ENCODE results near the gene SPRR4. TPM values are rescaled to one million over a fixed set of nuclear protein-coding genes. Genes with fewer than 3 reads are reported as not detected.

SPRR4 gene
- total RNA-seq, 1 experiment from 2014 or later, result not detected

- no peak for TF ChIP-seq CTCF (IDR thresholded peaks at IDR 0.05)
Measured at GRCh38 chr1:152924191-152924590, 46.3 kb upstream of the SPRR4 start (continued).

- H3K4me3 Mint-ChIP-seq, result no peak overlapping the region
- DNase-seq (ENCODE audit: low spot score) (no peak), ATAC-seq (peak; percentile 34; the same call in 1 of the 2 replicates)
- TF ChIP-seq EMX1 (CRISPR knock-in tag; IDR thresholded peaks at IDR 0.05) (no peak), TEAD4 (CRISPR knock-in tag; IDR thresholded peaks at IDR 0.05) (no peak), NR1H2 (CRISPR knock-in tag; IDR thresholded peaks at IDR 0.05) (no peak), FOXP4 (CRISPR knock-in tag; IDR thresholded peaks at IDR 0.05) (no peak), SOX15 (CRISPR knock-in tag; IDR thresholded peaks at IDR 0.05) (no peak), ATF1 (CRISPR knock-in tag; IDR thresholded peaks at IDR 0.05) (no peak), USF2 (CRISPR knock-in tag; IDR thresholded peaks at IDR 0.05) (no peak), GTF2I (CRISPR knock-in tag; conservative IDR thresholded peaks at IDR 0.05) (no peak), AFF4 (CRISPR knock-in tag; IDR thresholded peaks at IDR 0.05; ENCODE audit: borderline replicate concordance) (no peak)
- TF ChIP-seq, protein P1, sequence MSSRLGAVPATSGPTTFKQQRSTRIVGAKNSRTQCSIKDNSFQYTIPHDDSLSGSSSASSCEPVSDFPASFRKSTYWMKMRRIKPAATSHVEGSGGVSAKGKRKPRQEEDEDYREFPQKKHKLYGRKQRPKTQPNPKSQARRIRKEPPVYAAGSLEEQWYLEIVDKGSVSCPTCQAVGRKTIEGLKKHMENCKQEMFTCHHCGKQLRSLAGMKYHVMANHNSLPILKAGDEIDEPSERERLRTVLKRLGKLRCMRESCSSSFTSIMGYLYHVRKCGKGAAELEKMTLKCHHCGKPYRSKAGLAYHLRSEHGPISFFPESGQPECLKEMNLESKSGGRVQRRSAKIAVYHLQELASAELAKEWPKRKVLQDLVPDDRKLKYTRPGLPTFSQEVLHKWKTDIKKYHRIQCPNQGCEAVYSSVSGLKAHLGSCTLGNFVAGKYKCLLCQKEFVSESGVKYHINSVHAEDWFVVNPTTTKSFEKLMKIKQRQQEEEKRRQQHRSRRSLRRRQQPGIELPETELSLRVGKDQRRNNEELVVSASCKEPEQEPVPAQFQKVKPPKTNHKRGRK (CRISPR knock-in tag; IDR thresholded peaks at IDR 0.05; ENCODE audit: borderline replicate concordance), result no peak
- TF ChIP-seq, protein P2, sequence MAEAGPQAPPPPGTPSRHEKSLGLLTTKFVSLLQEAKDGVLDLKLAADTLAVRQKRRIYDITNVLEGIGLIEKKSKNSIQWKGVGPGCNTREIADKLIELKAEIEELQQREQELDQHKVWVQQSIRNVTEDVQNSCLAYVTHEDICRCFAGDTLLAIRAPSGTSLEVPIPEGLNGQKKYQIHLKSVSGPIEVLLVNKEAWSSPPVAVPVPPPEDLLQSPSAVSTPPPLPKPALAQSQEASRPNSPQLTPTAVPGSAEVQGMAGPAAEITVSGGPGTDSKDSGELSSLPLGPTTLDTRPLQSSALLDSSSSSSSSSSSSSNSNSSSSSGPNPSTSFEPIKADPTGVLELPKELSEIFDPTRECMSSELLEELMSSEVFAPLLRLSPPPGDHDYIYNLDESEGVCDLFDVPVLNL (CRISPR knock-in tag; IDR thresholded peaks at IDR 0.05; ENCODE audit: borderline replicate concordance, low read depth), result no peak
- H3K27me3 Mint-ChIP-seq (ENCODE audit: low read depth), result no peaks in the 10 kb centered on the region
- peaks cover 22% of the 10 kb centered on the region for H3K36me3 Mint-ChIP-seq
- ChIA-PET POLR2A (no interaction called here), CTCF (interaction anchor here (0.6 to 2.3 kb wide), 13 partner anchors 8 to 468 kb away, joined by 3 to 24 read pairs (median 3); partner anchors contain the start of gene SMCP)
- peaks cover 38% of the 10 kb centered on the region for H3K9me3 Mint-ChIP-seq
- H3K27ac Mint-ChIP-seq, result no peak overlapping the region
- H3K4me1 Mint-ChIP-seq, result no peaks in the 10 kb centered on the region
Measured at GRCh38 chr1:152926091-152926490, 44.4 kb upstream of the SPRR4 start.

Measured in WTC11 (cell line).